HG02870 (cell line): ENCODE measurements around the gene PUS7.
"Not testable (repeated sequence)": the region's sequence is repeated elsewhere in the genome, so short reads cannot be mapped to it uniquely, and the experiment has no call there.

Experiments
- ATAC-seq: cut with Tn5 transposase; IDR thresholded peaks from one replicate; pipeline ENCODE4 v1.9.1; 2021; ENCODE audit warnings: mild to moderate bottlenecking, moderate library complexity; ENCODE audit not compliant: unreplicated experiment

The PUS7 gene

GRCh38 chr7:105450177-105450861 is 71.8 kb downstream of the PUS7 start:
- no peak for ATAC-seq

- peak; percentile 68 for ATAC-seq
These were observed 73.9 kb downstream of the PUS7 start for GRCh38 chr7:105448181-105448580.

GRCh38 chr7:105444342-105444987 is 77.6 kb downstream of the PUS7 start:
- no peak for ATAC-seq

- not testable (repeated sequence) for ATAC-seq
These were observed 79.9 kb downstream of the PUS7 start for GRCh38 chr7:105442214-105442613.

GRCh38 chr7:105439174-105439893 is 82.7 kb downstream of the PUS7 start:
- ATAC-seq, result no peak

GRCh38 chr7:105438847-105439173 is 83.3 kb downstream of the PUS7 start:
- no peak for ATAC-seq

- no peak for ATAC-seq
These were observed 83.8 kb downstream of the PUS7 start for GRCh38 chr7:105438254-105438653.

GRCh38 chr7:105437356-105437755 is 84.7 kb downstream of the PUS7 start:
- not testable (repeated sequence) for ATAC-seq

GRCh38 chr7:105429746-105430612 is 92.1 kb downstream of the PUS7 start:
- no peak for ATAC-seq

GRCh38 chr7:105426606-105427146 is 95.4 kb downstream of the PUS7 start:
- no peak for ATAC-seq

GRCh38 chr7:105423987-105424386 is 98.1 kb downstream of the PUS7 start:
- no peak for ATAC-seq

GRCh38 chr7:105413887-105414437 is 108.1 kb downstream of the PUS7 start:
- no peak for ATAC-seq

- ATAC-seq, result not testable (repeated sequence)
These were observed 111.3 kb downstream of the PUS7 start for GRCh38 chr7:105410774-105411173.

GRCh38 chr7:105409775-105410174 is 112.3 kb downstream of the PUS7 start:
- not testable (repeated sequence) for ATAC-seq

- ATAC-seq, result no peak
These were observed 113.2 kb downstream of the PUS7 start for GRCh38 chr7:105408791-105409410.
